Adrenal gland (tissue), 5 donors: ENCODE results near the gene CLK3.

ENCODE experiments used
- CTCF ChIP-seq, 6 experiments: fragments of 450-650 bp in 4 of 6; fragments of 200-600 bp in 2 of 6; sonication (generic) in 1 of 6; IDR thresholded peaks; 1 replicate in 5 of 6; 2 replicates in 1 of 6; pipeline versions ENCODE4 v1.5.1 to v1.8.0; 2016 to 2021; ENCODE audit warnings: antibody characterized with exemption in 6 of 6, mild to moderate bottlenecking in 2 of 6, moderate library complexity in 1 of 6
- POLR2A ChIP-seq, 2 donors: fragments of 450-650 bp; IDR thresholded peaks; one replicate each; pipeline ENCODE4 v1.6.1; 2017; ENCODE audit warnings: antibody characterized with exemption in 2 of 2, mild to moderate bottlenecking in 2 of 2, moderate library complexity in 1 of 2
- donor health status: DM: no; HTN: no; CAD: no.

DNA sequence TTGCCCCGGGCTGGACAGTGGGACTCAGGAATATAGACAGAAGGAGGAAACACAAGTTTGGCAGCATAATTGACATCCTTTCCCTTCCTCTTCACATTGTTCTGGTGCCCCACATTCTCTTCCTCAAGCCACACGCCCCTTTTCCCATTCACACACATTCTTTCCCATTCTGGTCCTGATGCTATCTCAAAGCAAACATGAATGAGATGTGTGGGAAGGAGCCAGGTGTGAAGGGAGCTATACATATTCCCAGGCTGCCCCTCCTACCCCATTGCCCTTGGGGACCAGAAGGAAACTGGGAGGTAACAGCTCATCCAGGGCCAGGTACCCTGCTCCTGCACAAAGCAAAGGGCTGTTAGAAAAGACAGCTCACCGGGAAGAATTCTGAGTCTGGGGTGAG lies 23.4 kb upstream of the CLK3 start:
- TF ChIP-seq CTCF (IDR thresholded peaks at IDR 0.05) (no peak), POLR2A (IDR thresholded peaks at IDR 0.05) (no peak)
